OCI-LY1 (cell line): ENCODE data around the gene ABCB11.
"Not testable (repeated sequence)": the region's sequence is repeated elsewhere in the genome, so short reads cannot be mapped to it uniquely, and the experiment has no call there.

ENCODE experiments used
- EZH2 ChIP-seq: fragments of 200-600 bp; sonication (generic), shearing (Covaris generic); IDR thresholded peaks from 2 replicates; pipeline ENCODE4 v1.8.0; 2017; ENCODE audit warnings: borderline replicate concordance, mixed run types, mild to moderate bottlenecking, antibody characterized with exemption, low read length, moderate library complexity, mixed read lengths
- TF ChIP-seq, protein P1 (sequence below): fragments of 200-600 bp; sonication (generic), shearing (Covaris generic); IDR thresholded peaks from 2 replicates; pipeline ENCODE4 v1.5.1; 2017; ENCODE audit warnings: mild to moderate bottlenecking, antibody characterized with exemption, low read length, moderate library complexity, mixed read lengths

DNA sequence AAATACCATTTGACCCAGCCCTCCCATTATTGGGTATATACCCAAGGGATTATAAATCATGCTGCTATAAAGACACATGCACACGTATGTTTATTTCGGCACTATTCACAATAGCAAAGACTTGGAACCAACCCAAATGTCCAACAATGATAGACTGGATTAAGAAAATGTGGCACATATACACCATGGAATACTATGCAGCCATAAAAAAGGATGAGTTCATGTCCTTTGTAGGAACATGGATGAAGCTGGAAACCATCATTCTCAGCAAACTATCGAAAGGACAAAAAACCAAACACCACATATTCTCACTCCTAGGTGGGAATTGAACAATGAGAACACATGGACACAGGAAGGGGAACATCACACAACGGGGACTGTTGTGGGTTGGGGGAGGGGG, 160.3 kb downstream of the ABCB11 start:
- TF ChIP-seq, protein P1, sequence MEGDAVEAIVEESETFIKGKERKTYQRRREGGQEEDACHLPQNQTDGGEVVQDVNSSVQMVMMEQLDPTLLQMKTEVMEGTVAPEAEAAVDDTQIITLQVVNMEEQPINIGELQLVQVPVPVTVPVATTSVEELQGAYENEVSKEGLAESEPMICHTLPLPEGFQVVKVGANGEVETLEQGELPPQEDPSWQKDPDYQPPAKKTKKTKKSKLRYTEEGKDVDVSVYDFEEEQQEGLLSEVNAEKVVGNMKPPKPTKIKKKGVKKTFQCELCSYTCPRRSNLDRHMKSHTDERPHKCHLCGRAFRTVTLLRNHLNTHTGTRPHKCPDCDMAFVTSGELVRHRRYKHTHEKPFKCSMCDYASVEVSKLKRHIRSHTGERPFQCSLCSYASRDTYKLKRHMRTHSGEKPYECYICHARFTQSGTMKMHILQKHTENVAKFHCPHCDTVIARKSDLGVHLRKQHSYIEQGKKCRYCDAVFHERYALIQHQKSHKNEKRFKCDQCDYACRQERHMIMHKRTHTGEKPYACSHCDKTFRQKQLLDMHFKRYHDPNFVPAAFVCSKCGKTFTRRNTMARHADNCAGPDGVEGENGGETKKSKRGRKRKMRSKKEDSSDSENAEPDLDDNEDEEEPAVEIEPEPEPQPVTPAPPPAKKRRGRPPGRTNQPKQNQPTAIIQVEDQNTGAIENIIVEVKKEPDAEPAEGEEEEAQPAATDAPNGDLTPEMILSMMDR, result not testable (repeated sequence)
- not testable (repeated sequence) for TF ChIP-seq EZH2
